Activated CD4-positive, alpha-beta T cell treated with anti-CD3 and anti-CD28 coated beads for 4 hours (primary cell): Measurements from ENCODE around the gene EGLN1.

Source experiments
- DNase-seq, 2 donors: peaks; one replicate each; pipeline ENCODE4 v3.0.0-alpha.2; 2020

Gene EGLN1

DNA sequence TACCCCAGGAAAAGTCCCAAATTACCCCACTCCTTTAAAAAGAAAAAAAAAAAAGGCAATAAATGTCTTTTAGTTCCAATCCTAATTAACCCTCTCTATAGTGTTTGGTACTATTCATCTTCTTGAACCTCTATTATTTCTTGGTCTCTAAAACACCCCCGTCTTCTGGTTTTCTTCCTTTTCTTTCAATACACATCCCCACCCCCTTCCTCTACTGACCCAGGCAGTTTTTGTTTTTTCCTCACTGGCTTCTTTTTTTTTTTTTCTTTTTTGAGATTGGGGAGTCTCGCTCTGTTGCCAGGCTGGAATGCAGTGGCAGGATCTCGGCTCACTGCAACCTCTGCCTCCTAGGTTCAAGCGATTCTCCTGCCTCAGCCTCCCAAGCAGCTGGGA is 26.1 kb downstream of the EGLN1 start:
- no peak for DNase-seq

GRCh38 chr1:231395076-231395997 is 26.8 kb downstream of the EGLN1 start:
- no peak for DNase-seq

- no peak for DNase-seq
Measured at GRCh38 chr1:231393668-231394067, 28.4 kb downstream of the EGLN1 start.

GRCh38 chr1:231392389-231393131 is 29.5 kb downstream of the EGLN1 start:
- no peak for DNase-seq

DNA sequence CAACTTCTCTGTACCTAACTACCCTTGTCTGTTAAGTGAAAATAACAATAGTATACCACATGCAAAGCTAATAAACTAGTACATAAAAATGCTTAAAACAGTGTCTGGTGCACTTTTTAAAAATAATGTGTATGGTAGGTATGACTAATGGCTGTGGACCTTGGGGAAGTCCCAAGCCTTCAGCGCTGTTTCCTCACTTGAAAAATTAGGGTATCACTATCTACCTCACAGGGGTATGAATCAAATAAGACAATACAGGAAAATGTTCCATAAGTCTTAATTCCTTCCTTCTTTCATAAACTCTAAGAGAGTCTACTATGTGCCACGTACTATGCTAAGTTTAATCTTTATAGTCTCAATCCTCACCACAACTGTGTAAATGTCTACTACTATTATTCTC is 32.0 kb downstream of the EGLN1 start:
- DNase-seq, result no peak

GRCh38 chr1:231387770-231388669 is 34.1 kb downstream of the EGLN1 start:
- no peak for DNase-seq

- DNase-seq, result no peak
Measured at GRCh38 chr1:231386466-231386865, 35.6 kb downstream of the EGLN1 start.

DNA sequence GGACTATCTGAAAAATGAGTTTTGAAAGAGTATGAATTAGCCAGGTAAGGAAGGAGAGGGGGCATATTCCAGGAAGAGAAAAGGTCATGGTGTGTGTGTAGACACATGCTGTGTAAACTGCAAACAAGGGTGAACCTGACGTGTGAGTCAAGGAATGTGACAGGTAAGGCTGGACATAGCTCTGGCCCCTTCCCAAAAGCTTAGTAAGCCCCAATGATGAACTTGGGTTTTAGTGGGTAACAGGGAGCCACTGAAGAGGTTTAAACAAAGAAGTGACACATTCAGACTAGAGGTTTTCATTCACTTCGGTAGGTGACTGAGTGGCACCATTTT is 36.7 kb downstream of the EGLN1 start:
- no peak for DNase-seq

- DNase-seq, result no peak
Measured at GRCh38 chr1:231384696-231385415, 37.2 kb downstream of the EGLN1 start.

DNA sequence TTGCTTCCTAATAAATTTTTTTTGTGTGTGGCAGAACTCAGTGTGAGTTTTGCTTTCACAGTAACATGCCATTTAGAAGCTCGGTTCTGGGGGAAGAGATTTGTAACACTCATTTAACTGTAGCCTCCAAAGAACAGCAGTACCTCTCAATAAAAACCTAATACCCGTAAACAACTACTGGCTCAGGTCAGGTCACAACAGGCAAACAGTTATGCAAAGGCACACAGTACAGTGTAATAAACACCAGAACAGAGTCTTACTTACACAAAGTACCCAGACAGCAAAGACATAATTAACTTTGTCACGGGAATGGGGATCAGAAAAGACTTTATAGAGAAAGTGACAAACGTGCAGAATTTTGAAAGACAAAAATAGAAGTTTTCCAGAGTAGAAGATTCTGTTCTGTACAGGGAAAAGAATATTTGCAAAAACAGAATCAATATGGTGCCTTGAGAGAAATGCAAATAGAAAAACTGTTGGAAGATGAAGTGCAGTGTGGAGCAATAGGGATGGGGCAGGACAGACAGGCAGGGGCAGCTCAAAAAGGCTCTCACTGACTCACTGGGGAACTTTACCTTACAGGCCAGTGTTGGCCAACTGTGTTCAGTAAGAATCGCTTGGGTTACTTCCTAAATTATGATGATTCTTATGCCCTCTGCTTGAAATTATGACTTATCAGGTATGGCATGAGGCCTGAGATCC is 38.8 kb downstream of the EGLN1 start:
- DNase-seq, result no peak

DNA sequence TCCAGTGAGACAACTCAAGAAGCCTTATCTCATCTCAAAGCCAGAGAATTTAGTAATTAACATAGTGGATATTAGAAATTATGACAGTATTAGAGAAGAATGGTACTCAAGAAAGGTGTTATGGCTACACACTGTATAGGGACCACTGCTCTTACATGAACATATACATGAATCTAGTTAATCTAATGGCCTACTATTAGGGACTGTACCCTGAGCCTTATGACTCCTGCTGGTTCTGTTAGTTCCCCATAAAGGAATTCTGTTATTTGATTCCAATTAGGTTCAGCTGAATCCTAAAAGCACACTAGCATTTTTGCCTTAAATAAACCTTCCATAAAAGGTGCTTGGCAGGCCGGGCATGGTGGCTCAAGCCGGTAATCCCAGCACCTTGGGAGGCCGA is 39.7 kb downstream of the EGLN1 start:
- DNase-seq, result no peak

DNA sequence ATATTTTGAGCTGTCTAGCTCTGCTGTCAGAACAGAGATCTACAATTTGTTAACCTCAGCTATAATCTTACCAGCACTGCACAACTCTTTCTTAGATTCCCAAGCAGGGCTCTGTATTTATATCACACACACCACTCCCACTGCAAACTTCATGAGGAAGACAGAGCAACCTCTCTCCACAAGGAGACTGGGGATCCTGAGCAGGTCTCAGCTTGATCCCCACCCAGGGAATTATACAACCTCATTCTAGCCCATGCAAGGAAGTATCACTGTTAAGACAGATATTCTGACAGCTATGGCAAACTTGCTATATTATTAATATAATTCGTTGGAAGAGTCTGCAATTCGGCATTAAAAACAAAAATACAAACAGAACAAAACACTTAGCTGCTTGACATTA is 40.4 kb downstream of the EGLN1 start:
- no peak for DNase-seq

- DNase-seq, result no peak
Measured at GRCh38 chr1:231376875-231377549, 45.1 kb downstream of the EGLN1 start.

DNA sequence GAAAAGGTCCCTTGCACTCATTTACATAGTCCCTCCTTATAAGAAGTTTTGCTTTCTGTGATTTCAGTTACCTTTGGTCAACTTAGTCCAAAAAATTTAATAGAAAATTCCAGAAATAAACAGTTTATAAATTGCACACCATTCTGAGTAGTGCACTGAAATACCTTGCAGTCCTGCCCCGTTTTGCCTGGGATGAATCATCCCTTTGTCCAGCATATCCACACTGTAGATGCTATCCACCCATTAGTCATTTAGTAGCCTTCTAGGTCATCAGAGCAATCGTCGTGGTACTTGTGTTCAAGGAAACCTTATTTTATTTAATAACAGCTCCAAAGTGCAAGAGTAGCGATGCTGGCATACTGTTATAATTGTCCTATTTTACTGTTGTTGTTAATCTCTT is 46.0 kb downstream of the EGLN1 start:
- DNase-seq, result no peak

DNA sequence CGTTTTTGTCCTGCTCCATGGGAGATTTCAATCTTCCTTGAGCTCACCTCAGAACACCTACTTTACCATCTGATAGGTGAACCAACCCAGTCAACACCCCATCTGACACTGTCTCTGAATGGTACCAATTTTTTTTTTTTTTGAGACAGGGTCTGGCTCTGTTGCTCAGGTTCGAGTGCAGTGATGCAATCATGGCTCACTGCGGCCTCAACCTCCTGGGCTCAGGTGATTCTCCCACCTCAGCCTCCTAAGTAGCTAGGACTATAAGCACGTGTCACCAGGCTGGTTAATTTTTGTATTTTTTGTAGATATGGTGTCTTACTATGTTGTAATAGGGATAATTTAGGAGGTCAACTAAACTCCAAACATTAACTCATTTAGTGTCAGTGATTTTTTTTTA is 47.7 kb downstream of the EGLN1 start:
- no peak for DNase-seq

DNA sequence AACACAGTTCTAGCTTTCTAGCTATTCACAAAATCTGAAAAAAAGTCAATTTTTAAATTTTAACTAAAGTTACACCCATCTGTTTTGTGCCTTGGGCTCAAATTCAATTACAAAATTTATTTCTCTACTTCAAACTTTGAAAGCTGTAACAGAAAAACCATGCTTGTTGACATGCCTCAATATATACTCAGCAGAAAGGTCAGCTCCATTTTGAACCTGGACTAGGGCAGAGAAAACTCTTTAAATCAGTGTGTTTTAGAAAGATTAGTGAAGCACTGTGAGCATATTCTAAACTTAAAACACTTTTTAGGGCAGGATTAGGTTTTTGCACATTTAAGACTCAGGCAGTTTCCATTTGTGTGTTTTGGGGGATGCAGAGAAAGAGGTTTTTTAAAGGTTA is 49.6 kb downstream of the EGLN1 start:
- DNase-seq, result no peak

GRCh38 chr1:231369282-231369681 is 52.8 kb downstream of the EGLN1 start:
- DNase-seq, result no peak

- no peak for DNase-seq
Measured at GRCh38 chr1:231364192-231364591, 57.9 kb downstream of the EGLN1 start.

GRCh38 chr1:231363624-231364023 is 58.5 kb downstream of the EGLN1 start:
- DNase-seq, result no peak

DNA sequence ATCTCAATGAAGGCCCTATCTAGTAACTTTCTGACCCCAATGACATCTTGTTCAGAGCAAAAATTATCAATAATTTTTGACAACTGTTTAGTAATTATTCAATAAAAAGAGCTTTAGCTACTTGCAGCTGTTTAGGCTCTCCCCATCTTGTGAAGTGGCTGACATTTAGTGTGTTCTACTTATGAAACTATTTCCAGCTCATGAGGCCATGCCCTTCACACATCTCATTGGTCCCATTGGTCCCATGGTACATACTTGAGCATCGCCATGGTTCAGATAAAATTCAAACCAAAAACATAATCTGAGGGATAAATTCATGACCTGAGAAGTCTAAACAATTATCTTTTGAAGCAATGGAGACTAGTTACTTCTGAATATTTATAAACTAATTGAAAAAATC is 59.8 kb downstream of the EGLN1 start:
- no peak for DNase-seq

DNA sequence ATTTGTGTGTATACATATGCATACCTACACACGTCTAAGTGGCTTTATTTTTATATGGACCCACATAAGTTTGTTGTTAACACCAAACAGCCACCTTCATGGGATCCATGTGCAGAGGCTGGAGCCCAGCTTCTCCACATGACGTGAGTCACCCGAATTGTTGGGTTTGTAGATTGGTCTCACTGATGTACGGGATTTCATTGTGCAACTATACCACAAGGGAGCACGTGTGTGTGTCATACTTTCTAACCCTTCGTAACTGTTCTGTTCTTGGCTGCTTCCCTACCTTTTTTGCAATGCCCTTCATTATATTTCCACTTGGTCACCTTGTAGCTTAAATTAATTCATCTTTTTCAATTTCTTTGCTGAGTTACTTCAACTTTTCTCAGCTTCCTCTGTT is 63.0 kb downstream of the EGLN1 start:
- no peak for DNase-seq
